SK-N-MC (cell line): Measurements from ENCODE around the gene P2RY1.

Experiments used
- EZH2 ChIP-seq: fragments of 200-600 bp; sonication (generic); IDR thresholded peaks from one replicate; pipeline ENCODE4 v1.6.1; 2017; ENCODE audit warnings: antibody characterized with exemption
- POLR2AphosphoS5 ChIP-seq: IDR thresholded peaks from 2 replicates; pipeline ENCODE4 v1.6.1; 2012; ENCODE audit warnings: mild to moderate bottlenecking, low read depth, low read length, borderline replicate concordance

DNA sequence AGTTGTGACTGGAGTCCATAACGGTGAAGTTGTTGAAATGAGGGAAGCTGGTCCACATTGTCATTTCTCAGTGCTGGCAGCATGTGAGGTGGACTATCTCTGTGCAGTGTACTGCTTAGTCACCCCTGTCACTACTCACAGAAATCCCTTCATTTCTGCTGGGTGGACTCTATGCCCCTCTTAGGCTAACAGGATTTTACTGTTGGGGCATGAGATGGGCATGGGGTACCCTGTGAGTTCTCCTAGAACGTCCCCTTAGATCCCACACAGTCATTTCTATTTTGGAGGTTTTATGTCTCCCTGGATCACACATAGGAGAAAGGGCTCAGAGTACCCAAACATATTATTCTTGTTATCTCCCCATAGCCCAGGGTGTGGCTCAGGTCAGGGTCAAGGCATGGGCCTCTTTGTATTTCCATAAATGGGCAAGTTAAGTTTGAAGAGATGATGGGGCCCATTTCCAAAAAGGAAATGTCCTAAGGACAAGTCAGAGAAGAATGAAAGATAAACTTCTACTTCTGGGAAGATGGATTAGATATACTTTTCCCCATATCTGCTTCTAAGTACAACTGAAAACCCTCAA lies 15.2 kb downstream of the P2RY1 start:
- no peak for TF ChIP-seq EZH2
- no peak for TF ChIP-seq POLR2AphosphoS5
